HepG2 (cell line): ENCODE results near the gene TEX14. TPM values are rescaled to one million over a fixed set of nuclear protein-coding genes. Genes with fewer than 3 reads are reported as not detected.

Source experiments
- FOXA1 ChIP-seq, 2 experiments: fragments of 450-650 bp in 1 of 2; sonication (generic) in 1 of 2; formaldehyde crosslinking in 1 of 2; IDR thresholded peaks; 2 replicates each; pipeline versions ENCODE4 v1.4.0 to v1.6.1; 2016 to 2020; ENCODE audit warnings: missing genetic modification reagents in 1 of 2
- MAFF ChIP-seq: IDR thresholded peaks from 2 replicates; pipeline ENCODE4 v1.6.1; 2011; ENCODE audit warnings: low read depth, low read length, improper control_type of control experiment
- MIER2 ChIP-seq: IDR thresholded peaks from 2 replicates; pipeline ENCODE4 v1.6.1; 2016; ENCODE audit warnings: missing biosample characterization, missing genetic modification reagents
- POLR2AphosphoS5 ChIP-seq: IDR thresholded peaks from 2 replicates; pipeline ENCODE4 v1.6.1; 2012; ENCODE audit warnings: low read depth, low read length
- PRDM10 ChIP-seq: sonication (generic); formaldehyde crosslinking; IDR thresholded peaks from 2 replicates; pipeline ENCODE4 v1.4.0; 2020; ENCODE audit warnings: low read depth, missing genetic modification reagents
- SSRP1 ChIP-seq: IDR thresholded peaks from 2 replicates; pipeline ENCODE4 v1.6.1; 2016; ENCODE audit warnings: control low read depth
- ZBTB20 ChIP-seq: sonication (generic); formaldehyde crosslinking; IDR thresholded peaks from 2 replicates; pipeline ENCODE4 v1.8.1; 2023; ENCODE audit warnings: missing genetic modification reagents, low read depth, mild to moderate bottlenecking, borderline replicate concordance
- ZBTB7B ChIP-seq: sonication (generic); formaldehyde crosslinking; IDR thresholded peaks from 2 replicates; pipeline ENCODE4 v1.4.0; 2020; ENCODE audit warnings: missing genetic modification reagents
- ZNF10 ChIP-seq: sonication (generic); formaldehyde crosslinking; IDR thresholded peaks from 2 replicates; pipeline ENCODE4 v1.4.0; 2020; ENCODE audit warnings: mild to moderate bottlenecking, low read depth, missing genetic modification reagents, borderline replicate concordance
- ZNF317 ChIP-seq: sonication (generic); formaldehyde crosslinking; IDR thresholded peaks from 2 replicates; pipeline ENCODE4 v1.5.0; 2020; ENCODE audit warnings: mild to moderate bottlenecking, missing genetic modification reagents
- ZNF343 ChIP-seq: sonication (generic); formaldehyde crosslinking; IDR thresholded peaks from 2 replicates; pipeline ENCODE4 v1.4.0; 2020; ENCODE audit warnings: mild to moderate bottlenecking, missing genetic modification reagents
- ZNF556 ChIP-seq: sonication (generic); formaldehyde crosslinking; IDR thresholded peaks from 2 replicates; pipeline ENCODE4 v1.4.0; 2020; ENCODE audit warnings: mild to moderate bottlenecking, missing genetic modification reagents, borderline replicate concordance
- ZNF572 ChIP-seq: sonication (generic); formaldehyde crosslinking; IDR thresholded peaks from 2 replicates; pipeline ENCODE4 v1.5.1; 2020; ENCODE audit warnings: mild to moderate bottlenecking, missing genetic modification reagents
- ZNF776 ChIP-seq: sonication (generic); formaldehyde crosslinking; IDR thresholded peaks from 2 replicates; pipeline ENCODE4 v1.4.0; 2020; ENCODE audit warnings: mild to moderate bottlenecking, missing genetic modification reagents
- ZNF790 ChIP-seq: sonication (generic); formaldehyde crosslinking; IDR thresholded peaks from 2 replicates; pipeline ENCODE4 v1.8.0; 2022; ENCODE audit warnings: missing genetic modification reagents, mild to moderate bottlenecking, borderline replicate concordance
- ZSCAN21 ChIP-seq: sonication (generic); formaldehyde crosslinking; IDR thresholded peaks from 2 replicates; pipeline ENCODE4 v1.8.0; 2022; ENCODE audit warnings: mild to moderate bottlenecking, missing genetic modification reagents, moderate library complexity, borderline replicate concordance
- polyA plus RNA-seq, 8 experiments: library from polyadenylated mRNA; depleted of rRNA in 3 of 8; stranded (reverse) in 7 of 8; unstranded in 1 of 8; fragments of >200 nt; fragmentation: Illumina TruSeq in 4 of 8; extraction: Trizol in 4 of 8; gene quantifications; 2 replicates each; pipeline versions ENCODE4 v1.2.1 to v1.2.3, GENCODE V29; 2011 to 2016; ENCODE audit warnings: low read depth in 4 of 8, missing spikeins in 1 of 8, mixed read lengths in 1 of 8; ENCODE audit not compliant: insufficient read depth in 1 of 8
- total RNA-seq, 5 experiments: library from RNA; depleted of rRNA; stranded (reverse); fragments of >200 nt; fragmentation: Illumina TruSeq; extraction: Trizol; gene quantifications; 2 replicates each; pipeline ENCODE4 v1.2.3, GENCODE V29; 2016; ENCODE audit warnings: low read depth in 1 of 5
- TF ChIP-seq, protein P1 (sequence below): sonication (generic); formaldehyde crosslinking; IDR thresholded peaks from 2 replicates; pipeline ENCODE4 v1.5.0; 2020; ENCODE audit warnings: missing genetic modification reagents
- TF ChIP-seq, protein P2 (sequence below): sonication (generic); formaldehyde crosslinking; IDR thresholded peaks from 2 replicates; pipeline ENCODE4 v1.4.0; 2020; ENCODE audit warnings: missing genetic modification reagents

TEX14 gene
- total and polyA plus RNA-seq, 2 of the 13 experiments (the other 11 are each of a cell fraction or from before 2014, with no cell fraction given), result 0.04 to 0.07 TPM

GRCh38 chr17:58692239-58693055 lies 602 bp upstream of the TEX14 start, which contains the start of gene RAD51C (continued):
- peak; percentile 90 for TF ChIP-seq ZNF317 (CRISPR knock-in tag)
- TF ChIP-seq ZNF556, result peak; percentile 94
- no peak for TF ChIP-seq MAFF
- peak; percentile 65 for TF ChIP-seq PRDM10 (CRISPR knock-in tag)
- no peak for TF ChIP-seq ZNF10 (CRISPR knock-in tag)
- peak; percentile 21; the same call in 1 of the 2 replicates for TF ChIP-seq MIER2 (CRISPR knock-in tag)
- TF ChIP-seq ZNF776 (CRISPR knock-in tag), result peak; percentile 79
- peak; percentile 94 for TF ChIP-seq POLR2AphosphoS5
- peak; percentile 95 for TF ChIP-seq ZNF343 (CRISPR knock-in tag)
- TF ChIP-seq ZBTB7B (CRISPR knock-in tag), result peak; percentile 65
- no peak; the same call in none of the 2 replicates for TF ChIP-seq ZNF790 (CRISPR knock-in tag)
- peak; percentile 49; the same call in 1 of the 2 replicates for TF ChIP-seq ZBTB20
- no peak for TF ChIP-seq SSRP1 (CRISPR knock-in tag)
- TF ChIP-seq ZSCAN21 (CRISPR knock-in tag), result peak; percentile 95
- TF ChIP-seq, protein P1, sequence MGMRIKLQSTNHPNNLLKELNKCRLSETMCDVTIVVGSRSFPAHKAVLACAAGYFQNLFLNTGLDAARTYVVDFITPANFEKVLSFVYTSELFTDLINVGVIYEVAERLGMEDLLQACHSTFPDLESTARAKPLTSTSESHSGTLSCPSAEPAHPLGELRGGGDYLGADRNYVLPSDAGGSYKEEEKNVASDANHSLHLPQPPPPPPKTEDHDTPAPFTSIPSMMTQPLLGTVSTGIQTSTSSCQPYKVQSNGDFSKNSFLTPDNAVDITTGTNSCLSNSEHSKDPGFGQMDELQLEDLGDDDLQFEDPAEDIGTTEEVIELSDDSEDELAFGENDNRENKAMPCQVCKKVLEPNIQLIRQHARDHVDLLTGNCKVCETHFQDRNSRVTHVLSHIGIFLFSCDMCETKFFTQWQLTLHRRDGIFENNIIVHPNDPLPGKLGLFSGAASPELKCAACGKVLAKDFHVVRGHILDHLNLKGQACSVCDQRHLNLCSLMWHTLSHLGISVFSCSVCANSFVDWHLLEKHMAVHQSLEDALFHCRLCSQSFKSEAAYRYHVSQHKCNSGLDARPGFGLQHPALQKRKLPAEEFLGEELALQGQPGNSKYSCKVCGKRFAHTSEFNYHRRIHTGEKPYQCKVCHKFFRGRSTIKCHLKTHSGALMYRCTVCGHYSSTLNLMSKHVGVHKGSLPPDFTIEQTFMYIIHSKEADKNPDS (CRISPR knock-in tag), result peak; percentile 71; the same call in 1 of the 2 replicates
- 0 out of 2 replicates have a peak, but pooled peaks have one; percentile 48 for TF ChIP-seq ZNF572 (CRISPR knock-in tag)
- TF ChIP-seq, protein P2, sequence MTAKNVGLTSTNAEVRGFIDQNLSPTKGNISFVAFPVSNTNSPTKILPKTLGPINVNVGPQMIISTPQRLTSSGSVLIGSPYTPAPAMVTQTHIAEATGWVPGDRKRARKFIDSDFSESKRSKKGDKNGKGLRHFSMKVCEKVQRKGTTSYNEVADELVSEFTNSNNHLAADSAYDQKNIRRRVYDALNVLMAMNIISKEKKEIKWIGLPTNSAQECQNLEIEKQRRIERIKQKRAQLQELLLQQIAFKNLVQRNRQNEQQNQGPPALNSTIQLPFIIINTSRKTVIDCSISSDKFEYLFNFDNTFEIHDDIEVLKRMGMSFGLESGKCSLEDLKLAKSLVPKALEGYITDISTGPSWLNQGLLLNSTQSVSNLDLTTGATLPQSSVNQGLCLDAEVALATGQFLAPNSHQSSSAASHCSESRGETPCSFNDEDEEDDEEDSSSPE, result peak; percentile 99
- TF ChIP-seq FOXA1 (IDR thresholded peaks at IDR 0.05), result no peak
- peak; percentile 59 for TF ChIP-seq FOXA1 (CRISPR knock-in tag; IDR thresholded peaks at IDR 0.05)
